Measurements from ENCODE around the gene DPH3. TPM values are rescaled to one million over a fixed set of nuclear protein-coding genes. Genes with fewer than 3 reads are reported as not detected.

DPH3 gene
- total RNA-seq, 1 experiment from 2014 or later = 27.8 TPM

GRCh38 chr3:16234281-16234680 lies 30.5 kb downstream of the DPH3 start:
- POLR2A ChIA-PET = no interaction called here

DNA sequence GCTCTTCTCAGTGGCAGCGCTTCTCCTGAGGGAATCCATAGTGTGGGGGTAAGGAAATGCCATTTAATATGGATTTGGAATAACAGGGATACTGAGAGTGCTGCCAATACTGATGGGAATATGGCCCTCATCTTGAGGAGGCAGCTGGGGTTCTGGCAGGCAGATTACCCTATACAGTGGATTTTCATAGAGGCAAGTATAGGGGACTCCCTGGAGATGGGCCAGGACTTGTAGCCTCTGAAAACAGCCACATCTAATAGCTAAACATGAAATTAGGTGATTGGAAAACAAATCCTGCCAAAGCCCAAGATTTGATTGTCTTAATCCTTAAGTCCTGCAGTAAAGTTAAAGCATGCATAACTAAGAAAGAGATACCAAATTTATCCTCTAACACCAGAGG lies 30.9 kb downstream of the DPH3 start:
- 0 out of 2 replicates have a peak, but pooled peaks cover 4% of the 10 kb centered on the region for H3K27me3 Mint-ChIP-seq (ENCODE audit: low read depth)
- ATAC-seq (no peak), DNase-seq (ENCODE audit: low spot score) (no peak)
- no peak overlapping the region for H3K27ac Mint-ChIP-seq
- POLR2A ChIA-PET = no interaction called here
- CTCF ChIA-PET = interaction anchor here (1.1 kb wide), 1 partner anchor 55 kb away, joined by 3 read pairs; no protein-coding TSS in a partner anchor
- TF ChIP-seq FOXK1 (CRISPR knock-in tag; IDR thresholded peaks at IDR 0.05) (no peak), IRF2 (CRISPR knock-in tag; IDR thresholded peaks at IDR 0.05; ENCODE audit: borderline replicate concordance, low read depth) (no peak), GABPB1 (CRISPR knock-in tag; IDR thresholded peaks at IDR 0.05) (no peak), KAT7 (CRISPR knock-in tag; IDR thresholded peaks at IDR 0.05; ENCODE audit: borderline replicate concordance) (no peak), HMGA2 (CRISPR knock-in tag; IDR thresholded peaks at IDR 0.05) (no peak), GTF2I (CRISPR knock-in tag; conservative IDR thresholded peaks at IDR 0.05) (no peak), AR (CRISPR knock-in tag; IDR thresholded peaks at IDR 0.05) (no peak), ZNF317 (CRISPR knock-in tag; IDR thresholded peaks at IDR 0.05; ENCODE audit: borderline replicate concordance, low read depth) (no peak), TEAD1 (CRISPR knock-in tag; IDR thresholded peaks at IDR 0.05) (no peak), CREM (CRISPR knock-in tag; IDR thresholded peaks at IDR 0.05) (no peak), ATF3 (CRISPR knock-in tag; conservative IDR thresholded peaks at IDR 0.05) (no peak), ZNF219 (CRISPR knock-in tag; IDR thresholded peaks at IDR 0.05; ENCODE audit: borderline replicate concordance) (no peak), ZNF263 (CRISPR knock-in tag; IDR thresholded peaks at IDR 0.05; ENCODE audit: low read depth) (no peak)
- TF ChIP-seq, protein P1, sequence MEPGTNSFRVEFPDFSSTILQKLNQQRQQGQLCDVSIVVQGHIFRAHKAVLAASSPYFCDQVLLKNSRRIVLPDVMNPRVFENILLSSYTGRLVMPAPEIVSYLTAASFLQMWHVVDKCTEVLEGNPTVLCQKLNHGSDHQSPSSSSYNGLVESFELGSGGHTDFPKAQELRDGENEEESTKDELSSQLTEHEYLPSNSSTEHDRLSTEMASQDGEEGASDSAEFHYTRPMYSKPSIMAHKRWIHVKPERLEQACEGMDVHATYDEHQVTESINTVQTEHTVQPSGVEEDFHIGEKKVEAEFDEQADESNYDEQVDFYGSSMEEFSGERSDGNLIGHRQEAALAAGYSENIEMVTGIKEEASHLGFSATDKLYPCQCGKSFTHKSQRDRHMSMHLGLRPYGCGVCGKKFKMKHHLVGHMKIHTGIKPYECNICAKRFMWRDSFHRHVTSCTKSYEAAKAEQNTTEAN (CRISPR knock-in tag; IDR thresholded peaks at IDR 0.05) = no peak
- TF ChIP-seq, protein P2, sequence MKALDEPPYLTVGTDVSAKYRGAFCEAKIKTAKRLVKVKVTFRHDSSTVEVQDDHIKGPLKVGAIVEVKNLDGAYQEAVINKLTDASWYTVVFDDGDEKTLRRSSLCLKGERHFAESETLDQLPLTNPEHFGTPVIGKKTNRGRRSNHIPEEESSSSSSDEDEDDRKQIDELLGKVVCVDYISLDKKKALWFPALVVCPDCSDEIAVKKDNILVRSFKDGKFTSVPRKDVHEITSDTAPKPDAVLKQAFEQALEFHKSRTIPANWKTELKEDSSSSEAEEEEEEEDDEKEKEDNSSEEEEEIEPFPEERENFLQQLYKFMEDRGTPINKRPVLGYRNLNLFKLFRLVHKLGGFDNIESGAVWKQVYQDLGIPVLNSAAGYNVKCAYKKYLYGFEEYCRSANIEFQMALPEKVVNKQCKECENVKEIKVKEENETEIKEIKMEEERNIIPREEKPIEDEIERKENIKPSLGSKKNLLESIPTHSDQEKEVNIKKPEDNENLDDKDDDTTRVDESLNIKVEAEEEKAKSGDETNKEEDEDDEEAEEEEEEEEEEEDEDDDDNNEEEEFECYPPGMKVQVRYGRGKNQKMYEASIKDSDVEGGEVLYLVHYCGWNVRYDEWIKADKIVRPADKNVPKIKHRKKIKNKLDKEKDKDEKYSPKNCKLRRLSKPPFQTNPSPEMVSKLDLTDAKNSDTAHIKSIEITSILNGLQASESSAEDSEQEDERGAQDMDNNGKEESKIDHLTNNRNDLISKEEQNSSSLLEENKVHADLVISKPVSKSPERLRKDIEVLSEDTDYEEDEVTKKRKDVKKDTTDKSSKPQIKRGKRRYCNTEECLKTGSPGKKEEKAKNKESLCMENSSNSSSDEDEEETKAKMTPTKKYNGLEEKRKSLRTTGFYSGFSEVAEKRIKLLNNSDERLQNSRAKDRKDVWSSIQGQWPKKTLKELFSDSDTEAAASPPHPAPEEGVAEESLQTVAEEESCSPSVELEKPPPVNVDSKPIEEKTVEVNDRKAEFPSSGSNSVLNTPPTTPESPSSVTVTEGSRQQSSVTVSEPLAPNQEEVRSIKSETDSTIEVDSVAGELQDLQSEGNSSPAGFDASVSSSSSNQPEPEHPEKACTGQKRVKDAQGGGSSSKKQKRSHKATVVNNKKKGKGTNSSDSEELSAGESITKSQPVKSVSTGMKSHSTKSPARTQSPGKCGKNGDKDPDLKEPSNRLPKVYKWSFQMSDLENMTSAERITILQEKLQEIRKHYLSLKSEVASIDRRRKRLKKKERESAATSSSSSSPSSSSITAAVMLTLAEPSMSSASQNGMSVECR (CRISPR knock-in tag; IDR thresholded peaks at IDR 0.05; ENCODE audit: borderline replicate concordance) = no peak
- TF ChIP-seq, protein P3, sequence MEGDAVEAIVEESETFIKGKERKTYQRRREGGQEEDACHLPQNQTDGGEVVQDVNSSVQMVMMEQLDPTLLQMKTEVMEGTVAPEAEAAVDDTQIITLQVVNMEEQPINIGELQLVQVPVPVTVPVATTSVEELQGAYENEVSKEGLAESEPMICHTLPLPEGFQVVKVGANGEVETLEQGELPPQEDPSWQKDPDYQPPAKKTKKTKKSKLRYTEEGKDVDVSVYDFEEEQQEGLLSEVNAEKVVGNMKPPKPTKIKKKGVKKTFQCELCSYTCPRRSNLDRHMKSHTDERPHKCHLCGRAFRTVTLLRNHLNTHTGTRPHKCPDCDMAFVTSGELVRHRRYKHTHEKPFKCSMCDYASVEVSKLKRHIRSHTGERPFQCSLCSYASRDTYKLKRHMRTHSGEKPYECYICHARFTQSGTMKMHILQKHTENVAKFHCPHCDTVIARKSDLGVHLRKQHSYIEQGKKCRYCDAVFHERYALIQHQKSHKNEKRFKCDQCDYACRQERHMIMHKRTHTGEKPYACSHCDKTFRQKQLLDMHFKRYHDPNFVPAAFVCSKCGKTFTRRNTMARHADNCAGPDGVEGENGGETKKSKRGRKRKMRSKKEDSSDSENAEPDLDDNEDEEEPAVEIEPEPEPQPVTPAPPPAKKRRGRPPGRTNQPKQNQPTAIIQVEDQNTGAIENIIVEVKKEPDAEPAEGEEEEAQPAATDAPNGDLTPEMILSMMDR (IDR thresholded peaks at IDR 0.05) = no peak
- TF ChIP-seq, protein P4, sequence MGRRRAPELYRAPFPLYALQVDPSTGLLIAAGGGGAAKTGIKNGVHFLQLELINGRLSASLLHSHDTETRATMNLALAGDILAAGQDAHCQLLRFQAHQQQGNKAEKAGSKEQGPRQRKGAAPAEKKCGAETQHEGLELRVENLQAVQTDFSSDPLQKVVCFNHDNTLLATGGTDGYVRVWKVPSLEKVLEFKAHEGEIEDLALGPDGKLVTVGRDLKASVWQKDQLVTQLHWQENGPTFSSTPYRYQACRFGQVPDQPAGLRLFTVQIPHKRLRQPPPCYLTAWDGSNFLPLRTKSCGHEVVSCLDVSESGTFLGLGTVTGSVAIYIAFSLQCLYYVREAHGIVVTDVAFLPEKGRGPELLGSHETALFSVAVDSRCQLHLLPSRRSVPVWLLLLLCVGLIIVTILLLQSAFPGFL (CRISPR knock-in tag; IDR thresholded peaks at IDR 0.05; ENCODE audit: borderline replicate concordance) = no peak
- TF ChIP-seq, protein P5, sequence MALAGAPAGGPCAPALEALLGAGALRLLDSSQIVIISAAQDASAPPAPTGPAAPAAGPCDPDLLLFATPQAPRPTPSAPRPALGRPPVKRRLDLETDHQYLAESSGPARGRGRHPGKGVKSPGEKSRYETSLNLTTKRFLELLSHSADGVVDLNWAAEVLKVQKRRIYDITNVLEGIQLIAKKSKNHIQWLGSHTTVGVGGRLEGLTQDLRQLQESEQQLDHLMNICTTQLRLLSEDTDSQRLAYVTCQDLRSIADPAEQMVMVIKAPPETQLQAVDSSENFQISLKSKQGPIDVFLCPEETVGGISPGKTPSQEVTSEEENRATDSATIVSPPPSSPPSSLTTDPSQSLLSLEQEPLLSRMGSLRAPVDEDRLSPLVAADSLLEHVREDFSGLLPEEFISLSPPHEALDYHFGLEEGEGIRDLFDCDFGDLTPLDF (CRISPR knock-in tag; IDR thresholded peaks at IDR 0.05) = no peak
- H3K4me3 Mint-ChIP-seq = no peak overlapping the region
- H3K36me3 Mint-ChIP-seq = no peaks in the 10 kb centered on the region
- H3K9me3 Mint-ChIP-seq = peaks cover 9% of the 10 kb centered on the region
- no peaks in the 10 kb centered on the region for H3K4me1 Mint-ChIP-seq

More at GRCh38 chr3:16234281-16234680, 30.5 kb downstream of the DPH3 start:
- Mint-ChIP-seq H3K9me3 (peaks cover 9% of the 10 kb centered on the region), H3K36me3 (no peaks in the 10 kb centered on the region), H3K4me1 (no peaks in the 10 kb centered on the region), H3K27ac (no peak overlapping the region), H3K4me3 (no peak overlapping the region), H3K27me3 (ENCODE audit: low read depth) (0 out of 2 replicates have a peak, but pooled peaks cover 4% of the 10 kb centered on the region)
- TF ChIP-seq E2F5 (CRISPR knock-in tag; IDR thresholded peaks at IDR 0.05) = no peak
- ATAC-seq = no peak
- CTCF ChIA-PET = interaction anchor here (1.1 kb wide), 1 partner anchor 56 kb away, joined by 3 read pairs; no protein-coding TSS in a partner anchor
- no peak for DNase-seq (ENCODE audit: low spot score)
